K562 (cell line): ENCODE results near the gene TBXAS1. TPM values are rescaled to one million over a fixed set of nuclear protein-coding genes. Genes with fewer than 3 reads are reported as not detected.

Experiments used
- ATAC-seq: fragments of 200-7000 bp; cut with Tn5 transposase; 3 replicates; pipeline ENCODE4 v1.9.1; 2020; ENCODE audit warnings: moderate library complexity
- BruUV-seq: library from RNA; stranded (reverse); fragments of 400-500 nt; replicated peaks from 2 replicates; lab custom pipeline; 2021; lab: Mats Ljungman, UMichigan
- CTCF ChIA-PET: fragments of 300-600 bp; formaldehyde crosslinking; extraction: SDS; loops from one replicate; lab custom pipeline; 2021; ENCODE audit warnings: low intra/inter-chr PET ratio; lab: Yijun Ruan, JAX
- POLR2A ChIA-PET: fragments of 300-600, 350-650 bp; sonication (Branson Sonifier 250); formaldehyde crosslinking; extraction: SDS; loops from one replicate; lab custom pipeline; 2021; ENCODE audit warnings: antibody characterized with exemption, inconsistent platforms; lab: Yijun Ruan, JAX
- DNase-seq, 4 experiments: peaks; one replicate each; pipeline versions ENCODE4 v3.0.0 to v3.0.0-alpha.2; 2011 to 2018; ENCODE audit warnings: low spot score in 3 of 4, mixed read lengths in 3 of 4; ENCODE audit errors: extremely low read depth in 1 of 4
- FAIRE-seq: peaks from 2 replicates; lab custom pipeline; 2011; peaks lifted over from hg19 to GRCh38; lab: Jason Lieb, UNC
- H2AFZ ChIP-seq: 2 replicates; pipeline ENCODE4 v1.6.0; 2011; ENCODE audit warnings: low read depth, low read length, control low read depth, inconsistent platforms
- H3K27ac ChIP-seq: fragments of 200-600 bp; 3 replicates; pipeline ENCODE4 v1.8.0; 2011; ENCODE audit warnings: low read depth, mild to moderate bottlenecking, control low read depth, inconsistent platforms, low read length, moderate library complexity, mixed read lengths; ENCODE audit errors: extremely low read depth
- H3K27me3 ChIP-seq, 2 experiments: fragments of 300-600 bp in 1 of 2; 2 replicates in 1 of 2; 3 replicates in 1 of 2; pipeline versions ENCODE4 v1.6.0 to v1.8.0; 2011; ENCODE audit warnings: inconsistent platforms in 2 of 2, low read length in 2 of 2, mild to moderate bottlenecking in 1 of 2, mixed read lengths in 1 of 2, moderate library complexity in 1 of 2; ENCODE audit not compliant: control insufficient read depth in 2 of 2, insufficient read depth in 2 of 2
- H3K36me3 ChIP-seq: fragments of 300-600 bp; 3 replicates; pipeline ENCODE4 v1.8.0; 2011; ENCODE audit warnings: mild to moderate bottlenecking, low read length, inconsistent platforms; ENCODE audit not compliant: control insufficient read depth, insufficient read depth
- H3K4me1 ChIP-seq, 2 experiments: fragments of 200-600 bp in 1 of 2; replicated peaks in 1 of 2; 2 replicates in 1 of 2; 3 replicates in 1 of 2; pipeline versions ENCODE4 v1.5.1 to v1.8.0; 2011; ENCODE audit warnings: inconsistent platforms in 2 of 2, low read length in 2 of 2, mild to moderate bottlenecking in 1 of 2, mixed read lengths in 1 of 2, moderate library complexity in 1 of 2; ENCODE audit not compliant: control insufficient read depth in 2 of 2, insufficient read depth in 2 of 2
- H3K4me2 ChIP-seq: 2 replicates; pipeline ENCODE4 v1.6.1; 2011; ENCODE audit warnings: low read length, control low read depth, inconsistent platforms, mixed read lengths; ENCODE audit not compliant: insufficient read depth
- H3K4me3 ChIP-seq: fragments of 200-600 bp; sonication (generic), shearing (Covaris generic); 2 replicates; pipeline ENCODE4 v1.5.1; 2016; ENCODE audit warnings: control low read depth, inconsistent platforms
- H3K79me2 ChIP-seq: fragments of 200-600 bp; 3 replicates; pipeline ENCODE4 v1.8.0; 2011; ENCODE audit warnings: low read length, inconsistent platforms; ENCODE audit not compliant: control insufficient read depth, insufficient read depth
- H3K9ac ChIP-seq, 2 experiments: 2 replicates each; pipeline versions ENCODE4 v1.6.0 to v1.6.1; 2011; ENCODE audit warnings: low read depth in 2 of 2, low read length in 2 of 2, control low read depth in 1 of 2, inconsistent platforms in 1 of 2, mild to moderate bottlenecking in 1 of 2, mixed read lengths in 1 of 2; ENCODE audit not compliant: insufficient read depth in 1 of 2
- H3K9me1 ChIP-seq: one replicate; pipeline ENCODE4 v1.6.0; 2011; ENCODE audit warnings: inconsistent platforms, mild to moderate bottlenecking, low read length, moderate library complexity; ENCODE audit not compliant: control insufficient read depth, insufficient read depth
- H3K9me3 ChIP-seq: replicated peaks from 2 replicates; pipeline ENCODE4 v1.5.1; 2011; ENCODE audit warnings: low read depth, low read length, inconsistent platforms; ENCODE audit not compliant: control insufficient read depth, insufficient read depth
- H4K20me1 ChIP-seq: replicated peaks from 2 replicates; pipeline ENCODE4 v1.6.1; 2011; ENCODE audit warnings: low read length, inconsistent platforms, mixed read lengths; ENCODE audit not compliant: control insufficient read depth, insufficient read depth
- E2F5 ChIP-seq: sonication (generic); formaldehyde crosslinking; IDR thresholded peaks from 2 replicates; pipeline ENCODE4 v1.8.0; 2022; ENCODE audit warnings: mild to moderate bottlenecking, missing genetic modification reagents
- FOXJ3 ChIP-seq: sonication (generic); formaldehyde crosslinking; IDR thresholded peaks from 2 replicates; pipeline ENCODE4 v1.4.0; 2020; ENCODE audit warnings: mild to moderate bottlenecking, missing genetic modification reagents
- IRF9 ChIP-seq: fragments of 450-650 bp; IDR thresholded peaks from 2 replicates; pipeline ENCODE4 v1.6.1; 2016; ENCODE audit warnings: missing biosample characterization, missing genetic modification characterization
- POLR2G ChIP-seq: fragments of 200-400 bp; formaldehyde crosslinking; IDR thresholded peaks from 2 replicates; pipeline ENCODE4 v1.6.1; 2017; ENCODE audit warnings: low read depth, mild to moderate bottlenecking, antibody characterized with exemption, low read length, moderate library complexity
- SRSF9 ChIP-seq: fragments of 200-400 bp; formaldehyde crosslinking; IDR thresholded peaks from 2 replicates; pipeline ENCODE4 v1.6.1; 2017; ENCODE audit warnings: low read depth, low read length, borderline replicate concordance
- TEAD1 ChIP-seq, 2 experiments: fragments of 450-650 bp in 1 of 2; sonication (generic) in 1 of 2; formaldehyde crosslinking; IDR thresholded peaks; 2 replicates each; pipeline versions ENCODE4 v1.4.0 to v1.8.0; 2020 to 2022; ENCODE audit warnings: mild to moderate bottlenecking in 2 of 2, missing genetic modification reagents in 1 of 2
- TEAD4 ChIP-seq, 2 experiments: sonication (generic) in 1 of 2; formaldehyde crosslinking in 1 of 2; IDR thresholded peaks; 2 replicates each; pipeline versions ENCODE4 v1.6.1 to v1.8.0; 2012 to 2022; ENCODE audit warnings: borderline replicate concordance in 1 of 2, inconsistent platforms in 1 of 2, low read length in 1 of 2, mild to moderate bottlenecking in 1 of 2, missing genetic modification reagents in 1 of 2
- USF1 ChIP-seq: sonication (generic); formaldehyde crosslinking; IDR thresholded peaks from 2 replicates; pipeline ENCODE4 v1.9.0; 2022; ENCODE audit warnings: mild to moderate bottlenecking, missing genetic modification reagents
- XRCC3 ChIP-seq: fragments of 450-650 bp; IDR thresholded peaks from 2 replicates; pipeline ENCODE4 v1.6.1; 2017; ENCODE audit warnings: mild to moderate bottlenecking, moderate library complexity
- ZNF143 ChIP-seq: sonication (generic); formaldehyde crosslinking; IDR thresholded peaks from 2 replicates; pipeline ENCODE4 v1.9.0; 2022; ENCODE audit warnings: mild to moderate bottlenecking, missing genetic modification reagents
- ZNF263 ChIP-seq: sonication (generic); formaldehyde crosslinking; IDR thresholded peaks from 2 replicates; pipeline ENCODE4 v1.8.0; 2022; ENCODE audit warnings: mild to moderate bottlenecking, missing genetic modification reagents, borderline replicate concordance
- WGBS: fragments of 100-300 bp; shearing (Covaris generic); methylation state at CpG from one replicate; pipeline ENCODE4 v1.1.6; 2016; ENCODE audit warnings: low coverage, mixed read lengths; ENCODE audit not compliant: insufficient coverage; ENCODE audit errors: missing lambda C conversion rate; 5-methylcytosine and 5-hydroxymethylcytosine counted together
- in situ Hi-C: fragments of 300-500 bp; cut with MboI; formaldehyde crosslinking; loops from 4 replicates; pipeline ENCODE4 v1.15.0; 2018; ENCODE audit warnings: inconsistent platforms, mixed read lengths
- intact Hi-C: fragments of 100-400 bp; cut with micrococcal nuclease; formaldehyde crosslinking; loops from 2 replicates; pipeline ENCODE4 v1.14.2; 2022
- polyA plus RNA-seq, 8 experiments: library from polyadenylated mRNA; depleted of rRNA in 4 of 8; stranded (reverse) in 5 of 8; unstranded in 3 of 8; fragments of >200 nt; fragmentation: Nextera tagmentation in 2 of 8; fragmentation: Illumina TruSeq in 1 of 8; extraction: Ambion mirVana in 2 of 8; extraction: Trizol in 1 of 8; gene quantifications; 2 replicates each; pipeline versions ENCODE4 v1.2.1 to v1.2.3, GENCODE V29; 2011 to 2014; ENCODE audit warnings: inconsistent platforms in 1 of 8, missing spikeins in 1 of 8
- total RNA-seq, 7 experiments: library from RNA; depleted of rRNA in 6 of 7; stranded (reverse); fragments of >200 nt in 6 of 7; fragmentation: Illumina TruSeq in 2 of 7; extraction: Trizol in 2 of 7; gene quantifications; 2 replicates each; pipeline versions ENCODE4 v1.2.1 to v1.2.3, GENCODE V29; 2011 to 2021; ENCODE audit warnings: low replicate concordance in 1 of 7

Gene TBXAS1
- total and polyA plus RNA-seq, 9 of the 15 experiments (the other 6 are each of a cell fraction or from before 2014, with no cell fraction given), result 1.1 to 8.3 (median 1.9) TPM

- BruUV-seq, result no TSS peak
- intact Hi-C loops, result no loop called here
- H4K20me1 ChIP-seq, result peaks cover 6% of the 10 kb centered on the region; the same call in 1 of the 2 replicates
- no peak overlapping the region for H2AFZ ChIP-seq
- CTCF ChIA-PET, result no interaction called here
- no peak overlapping the region for H3K4me2 ChIP-seq
- no peak for DNase-seq
- no peaks in the 10 kb centered on the region for H3K9me1 ChIP-seq
- in situ Hi-C loops, result no loop called here
- WGBS, result 71% methylated on average over 8 of the region's 8 CpGs
- H3K4me1 ChIP-seq, result peaks cover 0 to 13% of the 10 kb centered on the region in 2 experiments; a peak in 1 of 5 replicates
- TF ChIP-seq FOXJ3 (no peak), ZNF263 (CRISPR knock-in tag) (peak; percentile 51; the same call in 1 of the 2 replicates), USF1 (CRISPR knock-in tag) (0 out of 2 replicates have a peak, but pooled peaks have one; percentile 30), IRF9 (tag) (no peak), XRCC3 (no peak), SRSF9 (no peak), E2F5 (CRISPR knock-in tag) (no peak), POLR2G (peak; percentile 54), ZNF143 (CRISPR knock-in tag) (0 out of 2 replicates have a peak, but pooled peaks have one; percentile 41), TEAD4 (IDR thresholded peaks at IDR 0.05; ENCODE audit: low read length) (no peak), TEAD4 (CRISPR knock-in tag; IDR thresholded peaks at IDR 0.05; ENCODE audit: borderline replicate concordance) (0 out of 2 replicates have a peak, but pooled peaks have one; percentile 8), TEAD1 (CRISPR knock-in tag; IDR thresholded peaks at IDR 0.05) (0 out of 4 replicates have a peak, but pooled peaks of 1 of the 2 experiments have one; percentile 31)
- ATAC-seq, result no peak
- H3K79me2 ChIP-seq, result no peaks in the 10 kb centered on the region
- H3K9ac ChIP-seq, result peak overlapping the region in 1 of 2 experiments; percentile 17; a peak in 1 of 4 replicates
- no peak for FAIRE-seq
- H3K9me3 ChIP-seq, result no peaks in the 10 kb centered on the region
- H3K27ac ChIP-seq, result no peak overlapping the region
- H3K4me3 ChIP-seq, result no peak overlapping the region
- H3K27me3 ChIP-seq, result peaks cover under 1 to 10% of the 10 kb centered on the region in 2 experiments; a peak in 3 of 5 replicates
- peaks cover 10% of the 10 kb centered on the region; the same call in 1 of the 3 replicates for H3K36me3 ChIP-seq
- POLR2A ChIA-PET, result interaction anchor here (0.6 to 1.0 kb wide), 4 partner anchors 8 to 311 kb away, joined by 3 to 4 read pairs (median 3); no protein-coding TSS in a partner anchor
Observed at GRCh38 chr7:140021603-140022002, 192.5 kb downstream of the TBXAS1 start.
